Stimulated activated CD8-positive, alpha-beta memory T cell treated with anti-CD3 and anti-CD28 coated beads, Interleukin-12 subunit alpha, Interleukin-12 subunit beta, amount 100 ng/mL, for 1 hour (primary cell): Measurements from ENCODE around the gene COX7C.
"Not testable (repeated sequence)": the region's sequence is repeated elsewhere in the genome, so short reads cannot be mapped to it uniquely, and the experiment has no call there.

Experiments used
- DNase-seq: peaks from one replicate; pipeline ENCODE4 v3.0.0-alpha.2; 2020; ENCODE audit warnings: low read depth

Gene COX7C

GRCh38 chr5:86617756-86618576 lies at the start of gene COX7C:
COX7C (plus strand) TSS chr5:86617941; CDS start chr5:86618056, 115 bp downstream.
- peak; percentile 88 for DNase-seq

DNA sequence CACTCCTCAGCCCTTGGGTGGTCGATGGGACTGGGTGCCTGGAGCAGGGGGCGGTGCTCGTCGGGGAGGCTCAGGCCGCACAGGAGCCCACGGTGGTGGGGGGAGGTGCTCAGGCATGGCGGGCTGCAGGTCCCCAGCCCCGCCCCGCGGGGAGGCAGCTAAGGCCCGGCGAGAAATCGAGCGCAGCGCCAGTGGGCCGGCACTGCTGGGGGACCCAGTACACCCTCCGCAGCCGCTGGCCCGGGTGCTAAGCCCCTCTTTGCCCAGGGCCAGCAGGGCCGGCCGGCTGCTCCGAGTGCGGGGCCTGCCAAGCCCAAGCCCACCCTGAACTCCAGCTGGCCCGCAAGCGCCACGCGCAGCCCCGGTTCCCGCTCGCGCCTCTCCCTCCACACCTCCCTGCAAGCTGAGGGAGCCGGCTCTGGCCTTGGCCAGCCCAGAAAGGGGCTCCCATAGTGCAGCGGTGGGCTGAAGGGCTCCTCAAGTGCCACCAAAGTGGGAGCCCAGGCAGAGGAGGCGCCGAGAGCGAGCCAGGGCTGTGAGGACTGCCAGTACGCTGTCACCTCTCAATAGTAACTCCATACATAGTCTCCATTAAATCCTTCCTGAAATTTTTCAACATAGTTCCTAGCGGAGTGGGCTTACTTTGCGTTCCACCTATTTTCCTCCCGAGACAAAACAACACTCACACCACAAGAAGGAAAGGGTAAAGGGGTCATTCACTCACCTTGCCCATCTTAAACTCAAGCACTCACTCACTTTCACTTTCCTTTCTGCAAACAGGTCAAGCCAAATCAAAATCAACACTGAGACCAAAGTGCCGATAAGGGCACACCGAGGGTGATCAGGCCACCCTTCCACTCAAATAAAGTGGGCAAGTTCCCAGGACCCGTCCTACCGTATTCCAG lies 48.0 kb upstream of the COX7C start:
- DNase-seq = not testable (repeated sequence)

DNA sequence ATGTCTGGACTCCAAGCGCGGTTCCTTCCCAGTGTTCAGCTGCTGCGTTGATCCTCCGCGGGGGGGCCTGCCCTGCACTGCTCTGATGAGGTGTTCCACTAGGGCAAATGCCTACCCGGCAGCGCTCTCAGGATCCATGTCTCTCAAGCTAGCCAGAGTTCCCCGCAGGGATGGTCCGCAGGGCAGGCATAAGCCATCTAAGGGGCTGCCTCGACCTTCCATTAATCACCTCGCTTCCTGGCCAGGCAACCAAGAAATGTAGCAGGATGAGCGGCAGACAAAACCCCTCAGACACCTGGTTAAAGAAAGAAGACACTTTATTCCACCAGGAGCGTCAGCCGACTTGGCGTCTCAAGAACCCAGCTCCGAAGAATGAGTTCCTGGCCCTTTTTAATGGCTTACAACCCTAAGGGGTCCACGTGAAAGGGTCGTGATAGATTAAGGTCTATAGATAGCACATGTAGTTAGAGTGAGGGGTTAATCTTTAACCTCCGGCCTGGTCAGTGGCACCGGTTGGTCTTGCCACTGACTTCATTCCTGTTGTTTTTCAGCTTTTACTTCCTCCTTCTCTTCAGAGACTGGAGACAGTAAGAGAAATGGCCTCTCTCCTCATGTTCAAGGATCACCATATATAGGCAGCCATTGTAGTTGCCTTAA lies 47.2 kb upstream of the COX7C start:
- DNase-seq = no peak

GRCh38 chr5:86571109-86571508 lies 46.6 kb upstream of the COX7C start:
- DNase-seq = not testable (repeated sequence)

- DNase-seq = no peak
These were observed 44.8 kb upstream of the COX7C start for GRCh38 chr5:86572825-86573517.

- no peak for DNase-seq
These were observed 38.2 kb upstream of the COX7C start for GRCh38 chr5:86579502-86579901.

DNA sequence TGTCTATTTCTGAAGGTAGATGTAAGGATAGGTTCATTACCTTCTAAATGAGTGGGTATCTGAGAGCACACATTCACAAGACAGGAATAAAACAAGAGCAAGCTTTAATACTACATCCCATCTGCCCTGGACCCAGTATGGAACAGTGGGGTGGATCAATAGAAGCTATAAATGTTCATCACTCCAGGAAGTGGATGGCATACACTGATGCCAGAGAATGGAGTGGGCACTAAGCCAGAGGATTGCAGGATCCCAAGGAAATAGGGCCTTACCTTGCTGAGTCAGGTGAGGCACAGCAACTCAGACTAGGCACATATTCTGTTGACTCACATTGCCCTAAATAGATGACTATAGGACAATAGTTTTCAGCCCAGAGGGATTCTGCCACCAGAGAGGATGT lies 21.3 kb upstream of the COX7C start:
- no peak for DNase-seq

GRCh38 chr5:86605881-86606280 lies 11.9 kb upstream of the COX7C start:
- no peak for DNase-seq

DNA sequence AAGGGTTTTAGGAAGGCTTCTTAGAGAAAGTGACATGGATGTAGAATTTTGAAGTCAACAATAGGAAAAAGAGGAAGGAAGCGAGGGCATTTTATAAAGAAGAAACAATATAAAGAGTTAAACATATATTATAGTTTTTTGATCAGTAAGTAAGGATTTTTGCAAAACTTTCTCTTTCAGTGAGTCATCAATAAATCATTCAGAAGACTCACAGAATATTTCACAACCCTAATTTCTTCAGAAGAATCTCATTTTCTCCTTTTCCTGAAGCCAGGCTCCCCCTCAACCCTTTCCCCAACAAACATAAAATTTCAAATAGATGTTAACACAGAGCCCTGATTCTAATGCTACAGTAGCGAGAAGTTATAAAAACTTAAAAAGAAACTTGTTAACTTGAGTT lies 4.3 kb upstream of the COX7C start:
- DNase-seq = no peak

DNA sequence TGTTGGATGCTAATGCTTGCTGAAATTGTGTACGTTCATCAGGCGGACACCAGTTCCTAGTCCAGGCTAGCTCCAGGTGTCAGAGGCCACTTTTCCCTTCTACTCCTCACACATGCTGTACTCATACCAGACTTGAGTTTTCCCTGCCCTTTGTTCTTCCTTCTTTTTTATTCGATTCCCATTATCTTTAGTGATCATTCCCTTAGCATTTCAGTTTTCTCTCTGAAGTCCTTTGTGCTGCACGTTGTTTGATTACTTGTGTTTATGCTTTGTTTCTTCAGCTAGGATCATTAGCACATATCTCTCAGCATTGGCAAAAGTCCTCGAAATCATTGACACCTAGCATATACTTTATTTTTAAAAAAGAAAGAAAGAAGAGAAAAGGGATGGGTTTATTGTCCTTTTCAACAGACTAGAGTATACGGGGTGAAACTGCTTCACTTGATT lies 409 bp upstream of the COX7C start:
- DNase-seq = no peak

DNA sequence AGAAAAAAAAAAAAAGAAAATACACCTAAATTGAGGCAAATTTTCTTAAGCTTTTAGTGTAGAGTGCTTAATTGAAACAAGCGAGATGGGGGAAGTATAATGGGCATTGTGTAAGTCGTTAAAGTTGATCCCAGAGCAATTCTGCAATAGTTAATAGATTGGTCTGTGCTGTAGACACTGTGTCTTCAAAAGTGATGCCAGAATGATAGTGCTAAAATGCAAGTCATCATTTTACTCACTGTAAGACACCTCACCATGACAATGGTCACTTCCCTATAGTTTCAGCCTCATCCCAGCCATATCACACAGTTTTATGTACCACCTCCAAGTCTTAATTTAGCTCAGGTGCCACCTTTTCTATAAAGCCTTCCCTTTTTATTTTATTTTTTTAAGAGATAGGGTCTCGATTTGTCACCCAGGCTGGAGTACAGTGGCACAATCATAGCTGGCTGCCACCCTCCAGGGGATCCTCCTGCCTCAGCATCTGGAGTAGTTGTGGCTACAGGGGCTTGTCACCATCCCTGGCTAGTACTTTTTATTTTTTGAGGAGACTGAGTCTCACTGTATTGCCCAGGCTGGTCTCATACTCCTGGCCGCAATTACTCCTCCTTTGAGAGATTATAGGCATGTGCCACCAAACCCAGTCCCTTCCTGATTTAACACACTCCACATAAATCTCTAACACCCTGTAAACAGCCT lies 6.2 kb downstream of the COX7C start:
- DNase-seq = no peak

DNA sequence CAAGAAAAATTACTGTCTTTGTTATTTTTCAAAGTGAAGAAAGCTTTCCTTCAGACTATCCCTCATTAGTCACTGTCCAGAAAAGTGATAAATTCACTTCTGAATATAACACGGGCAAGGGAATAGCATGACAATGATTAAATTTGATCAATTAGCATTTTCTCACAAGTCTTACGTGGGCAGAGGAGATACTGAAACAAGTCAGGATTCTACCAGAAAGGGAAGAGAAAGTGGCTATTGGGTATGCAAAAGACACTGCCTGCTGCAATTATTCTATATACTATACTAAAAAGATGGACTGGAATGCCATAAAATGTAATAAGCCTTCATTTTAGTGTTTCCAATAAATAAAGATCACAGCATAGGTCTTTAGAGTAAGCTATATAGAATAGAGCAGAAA lies 7.4 kb downstream of the COX7C start:
- no peak for DNase-seq

DNA sequence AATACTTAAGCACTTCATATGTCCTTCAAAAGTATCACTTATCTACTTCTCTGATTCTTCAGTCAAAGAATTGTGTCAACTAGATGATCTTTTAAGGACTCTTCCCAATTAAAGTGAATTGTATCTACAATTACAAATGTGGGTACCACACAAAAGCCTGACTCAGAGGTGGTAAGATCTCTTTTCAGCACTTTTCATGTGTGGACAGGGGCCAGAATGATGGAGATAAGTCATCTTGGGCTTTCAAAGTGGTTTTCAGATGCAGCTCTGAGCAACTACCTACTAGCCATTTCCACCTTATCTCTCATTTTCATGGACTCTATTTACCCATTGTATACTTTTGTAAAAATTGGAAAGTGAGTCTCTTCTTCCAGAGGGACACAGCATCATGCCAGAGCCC lies 8.4 kb downstream of the COX7C start:
- no peak for DNase-seq

DNA sequence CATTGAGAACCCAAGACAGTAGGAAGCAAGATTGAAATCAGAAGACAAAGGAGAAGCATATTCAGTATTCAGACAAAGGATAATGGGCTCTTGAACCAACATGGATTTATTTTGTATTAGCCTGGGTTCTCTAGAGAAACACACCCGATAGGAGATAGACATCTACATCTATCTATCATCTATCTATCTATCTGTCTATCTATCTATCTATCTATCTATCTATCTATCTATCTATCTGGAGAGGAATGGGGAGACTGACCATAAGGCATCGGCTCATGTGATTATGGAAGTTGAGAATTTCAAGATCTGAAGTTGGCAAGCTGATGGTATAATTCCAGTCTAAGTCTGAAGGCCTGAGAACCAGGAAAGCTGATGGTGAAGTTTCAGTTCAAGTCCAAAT lies 13.4 kb downstream of the COX7C start:
- DNase-seq = no peak

GRCh38 chr5:86640998-86641397 lies 23.3 kb downstream of the COX7C start:
- DNase-seq = no peak

- no peak for DNase-seq
These were observed 27.1 kb downstream of the COX7C start for GRCh38 chr5:86644843-86645242.

- no peak for DNase-seq
These were observed 28.1 kb downstream of the COX7C start for GRCh38 chr5:86645885-86646284.

DNA sequence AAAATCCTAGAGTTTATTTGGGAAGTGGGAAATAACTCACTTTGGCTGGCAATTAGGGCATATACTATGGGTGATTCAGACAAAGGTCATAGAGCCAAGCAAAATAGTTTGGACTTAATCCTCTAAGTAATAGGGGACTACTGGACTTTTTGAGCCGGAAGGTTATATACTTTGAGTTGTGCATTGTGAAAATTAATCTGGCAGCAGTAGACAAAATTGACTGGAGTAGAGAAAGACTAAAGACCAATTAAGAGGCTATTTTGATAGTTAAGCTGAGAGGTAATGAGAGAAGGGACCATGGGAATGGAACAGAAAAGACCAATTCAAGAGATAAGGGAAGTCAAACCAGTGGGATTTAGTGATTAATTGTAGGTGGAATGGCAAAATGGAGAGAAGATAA lies 28.9 kb downstream of the COX7C start:
- no peak for DNase-seq

DNA sequence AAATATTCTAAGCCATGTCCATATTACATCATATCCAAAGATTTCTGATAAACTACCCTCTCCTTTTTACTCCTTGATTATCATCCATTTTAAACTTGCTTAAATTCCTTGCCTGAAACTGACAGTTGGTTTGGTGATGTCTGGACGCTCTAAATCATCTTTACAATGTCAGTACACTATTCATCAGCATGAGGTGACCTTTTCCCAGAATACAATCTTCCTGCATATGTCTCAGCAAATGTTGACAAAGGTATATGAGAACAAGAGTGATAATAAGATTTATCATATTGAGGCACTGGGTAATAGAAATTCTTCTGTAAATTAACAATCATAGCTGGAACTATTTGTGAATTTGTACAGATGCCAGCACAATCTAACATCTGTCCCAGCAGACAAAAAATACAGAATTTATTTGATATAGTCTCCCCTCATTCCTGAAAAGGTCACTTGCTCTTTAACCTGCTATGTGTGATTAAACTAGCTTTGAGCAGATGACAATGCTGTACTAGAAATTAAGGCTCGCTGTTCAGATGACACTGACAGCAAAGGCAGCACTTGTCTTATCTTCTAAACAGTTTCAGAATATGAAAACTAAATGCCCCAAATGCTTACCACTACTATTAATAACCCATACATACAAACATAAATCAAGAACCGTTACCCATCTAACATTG lies 32.2 kb downstream of the COX7C start:
- DNase-seq = no peak

DNA sequence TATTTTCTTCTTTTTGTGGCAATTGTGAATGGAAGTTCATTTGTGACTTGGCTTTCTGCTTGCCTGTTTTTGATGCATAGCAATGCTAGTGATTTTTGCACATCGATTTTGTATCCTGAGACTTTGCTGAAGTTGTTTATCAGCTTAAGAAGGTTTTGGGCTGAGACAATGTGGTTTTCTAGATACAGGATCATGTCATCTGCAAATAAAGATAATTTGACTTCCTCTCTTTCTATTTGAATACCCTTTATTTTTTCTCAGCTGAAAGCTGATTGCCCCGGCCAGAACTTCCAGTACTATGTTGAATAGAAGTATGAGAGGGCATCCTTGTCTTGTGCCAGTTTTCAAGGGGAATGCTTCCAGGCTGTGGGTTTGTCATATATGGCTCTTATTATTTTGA lies 43.0 kb downstream of the COX7C start:
- not testable (repeated sequence) for DNase-seq

GRCh38 chr5:86664173-86664572 lies 46.4 kb downstream of the COX7C start:
- DNase-seq = no peak
